Tibial nerve (tissue), 4 donors: ENCODE results near the gene TRIM27. TPM values are rescaled to one million over a fixed set of nuclear protein-coding genes. Genes with fewer than 3 reads are reported as not detected.

Experiments used
- DNase-seq, 2 donors: peaks; one replicate each; pipeline ENCODE4 v3.0.0-alpha.2; 2019; ENCODE audit warnings: low spot score in 2 of 2
- H3K27ac ChIP-seq, 4 donors: fragments of 200-600 bp; sonication (generic) in 3 of 4; one replicate each; pipeline ENCODE4 v1.5.1; 2017 to 2019; ENCODE audit warnings: mild to moderate bottlenecking in 1 of 4
- H3K27me3 ChIP-seq, 2 donors: fragments of 200-600 bp; sonication (generic) in 1 of 2; one replicate each; pipeline versions ENCODE4 v1.5.1 to v1.6.0; 2017 to 2019
- H3K36me3 ChIP-seq, 3 donors: fragments of 200-600 bp; sonication (generic); one replicate each; pipeline ENCODE4 v1.5.1; 2018 to 2019
- H3K4me1 ChIP-seq, 4 donors: fragments of 200-600 bp; sonication (generic) in 3 of 4; one replicate each; pipeline ENCODE4 v1.5.1; 2017 to 2019
- H3K4me3 ChIP-seq, 4 donors: fragments of 200-600 bp; sonication (generic) in 3 of 4; one replicate each; pipeline ENCODE4 v1.5.1; 2017 to 2019; ENCODE audit warnings: mild to moderate bottlenecking in 1 of 4, moderate library complexity in 1 of 4
- H3K9me3 ChIP-seq, 4 donors: fragments of 200-600 bp; sonication (generic) in 3 of 4; one replicate each; pipeline ENCODE4 v1.5.1; 2017 to 2019
- CTCF ChIP-seq, 5 experiments: fragments of 200-600 bp in 3 of 5; fragments of 450-650 bp in 2 of 5; sonication (generic) in 3 of 5; IDR thresholded peaks; one replicate each; pipeline ENCODE4 v1.5.1; 2016 to 2019; ENCODE audit warnings: antibody characterized with exemption in 5 of 5, mild to moderate bottlenecking in 3 of 5, moderate library complexity in 2 of 5
- EP300 ChIP-seq, 2 donors: sonication (generic); formaldehyde crosslinking; IDR thresholded peaks; one replicate each; pipeline ENCODE4 v1.6.1; 2017; ENCODE audit warnings: antibody characterized with exemption in 2 of 2, mild to moderate bottlenecking in 1 of 2
- POLR2A ChIP-seq, 2 donors: fragments of 450-650 bp; IDR thresholded peaks; one replicate each; pipeline ENCODE4 v1.6.1; 2017; ENCODE audit warnings: antibody characterized with exemption in 2 of 2, mild to moderate bottlenecking in 2 of 2, moderate library complexity in 2 of 2
- WGBS, 2 donors: methylation state at CpG; one replicate each; pipeline ENCODE4 v1.1.5; 2018; 5-methylcytosine and 5-hydroxymethylcytosine counted together
- total RNA-seq, 4 donors: library from RNA; depleted of rRNA; stranded (reverse); fragments of >200 nt; gene quantifications; one replicate each; pipeline ENCODE4 v1.1.0, GENCODE V29; 2016

The TRIM27 gene
- total RNA-seq, 4 donors from 2014 or later = 57.5 to 90.9 (median 72.4) TPM

DNA sequence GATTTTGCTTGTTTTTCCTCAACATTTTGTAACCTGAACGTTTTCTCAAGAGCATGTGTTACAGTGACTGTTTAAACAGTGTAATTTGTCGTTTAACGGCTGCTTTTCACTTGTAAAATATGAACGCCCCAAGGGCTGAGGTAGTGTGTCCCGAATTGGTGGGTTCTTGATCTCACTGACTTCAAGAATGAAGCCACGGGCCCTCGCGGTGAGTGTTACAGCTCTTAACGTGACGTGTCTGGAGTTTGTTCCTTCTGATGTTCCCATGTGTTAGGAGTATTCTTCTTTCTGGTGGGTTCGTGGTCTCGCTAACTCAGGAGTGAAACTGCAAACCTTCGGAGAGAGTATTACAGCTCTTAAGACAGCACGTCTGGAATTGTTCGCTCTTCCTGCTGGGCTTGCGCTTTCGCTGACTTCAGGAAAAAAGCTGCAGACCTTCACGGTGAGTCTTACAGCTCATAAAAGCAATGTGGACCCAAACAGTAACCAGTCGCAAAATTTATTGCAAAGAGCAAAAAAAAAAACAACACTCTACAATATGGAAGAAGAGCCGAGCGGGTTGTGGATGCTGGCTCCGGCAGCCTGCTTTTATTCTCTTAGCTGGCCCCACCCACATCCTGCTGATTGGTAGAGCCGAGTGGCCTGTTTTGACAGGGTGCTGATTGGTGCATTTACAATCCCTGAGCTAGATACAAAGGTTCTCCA lies 25.1 kb upstream of the TRIM27 start:
- 67% methylated on average over 23 of the region's 23 CpGs for WGBS, 2 donors
- no peak for DNase-seq
- Histone ChIP-seq H3K27ac (no peak overlapping the region), H3K4me3 (no peak overlapping the region), H3K36me3 (no peaks in the 10 kb centered on the region), H3K27me3 (peaks cover 0 to 6% of the 10 kb centered on the region in 2 donors), H3K4me1 (peaks cover 0 to 11% (median 3%) of the 10 kb centered on the region in 4 donors), H3K9me3 (no peaks in the 10 kb centered on the region)
- TF ChIP-seq POLR2A (IDR thresholded peaks at IDR 0.05) = no peak
- TF ChIP-seq EP300 (IDR thresholded peaks at IDR 0.05) = no peak
- no peak for TF ChIP-seq CTCF (IDR thresholded peaks at IDR 0.05)

GRCh38 chr6:28947831-28948270 lies 24.1 kb upstream of the TRIM27 start:
- Histone ChIP-seq H3K9me3 (no peaks in the 10 kb centered on the region), H3K36me3 (no peaks in the 10 kb centered on the region), H3K4me3 (no peak overlapping the region), H3K27ac (no peak overlapping the region), H3K27me3 (no peaks in the 10 kb centered on the region), H3K4me1 (peaks cover 0 to 13% (median 6%) of the 10 kb centered on the region in 4 donors)
- 68 to 80% methylated on average over 1 of the region's 1 CpG for WGBS, 2 donors
- no peak for TF ChIP-seq POLR2A (IDR thresholded peaks at IDR 0.05)
- TF ChIP-seq EP300 (IDR thresholded peaks at IDR 0.05) = no peak
- no peak for TF ChIP-seq CTCF (IDR thresholded peaks at IDR 0.05)
- DNase-seq = no peak

DNA sequence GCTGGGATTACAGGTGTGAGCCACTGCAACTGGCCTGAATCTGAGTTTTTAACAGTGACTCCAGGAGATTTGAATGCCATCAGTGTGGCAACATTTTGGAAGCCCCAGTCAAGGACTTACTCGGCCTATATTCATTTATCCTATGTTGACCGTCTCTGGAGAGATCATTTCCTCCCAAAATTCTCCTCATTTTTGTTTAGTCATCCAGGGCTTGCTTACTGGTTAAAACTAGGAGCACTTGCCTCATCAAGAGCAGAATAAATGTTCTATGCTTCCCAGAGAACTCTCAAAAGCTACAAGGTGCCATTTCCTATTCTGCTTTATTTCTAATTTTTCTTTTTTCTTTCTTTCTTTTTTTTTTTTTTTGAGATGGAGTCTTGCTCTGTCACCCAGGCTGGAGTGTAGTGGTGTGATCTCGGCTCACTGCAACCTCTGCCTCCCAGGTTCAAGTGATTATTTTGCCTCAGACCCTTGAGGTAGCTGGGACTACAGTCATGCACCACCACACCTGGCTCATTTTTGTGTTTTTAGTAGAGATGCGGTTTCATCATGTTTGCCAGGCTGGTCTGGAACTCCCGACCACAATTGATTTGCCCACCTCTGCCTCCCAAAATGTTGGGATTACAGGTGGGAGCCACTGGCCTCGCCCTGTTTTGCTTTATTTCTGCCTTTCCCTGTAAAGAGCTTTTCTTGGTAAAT lies 23.4 kb upstream of the TRIM27 start:
- Histone ChIP-seq H3K36me3 (no peaks in the 10 kb centered on the region), H3K4me1 (peaks cover 0 to 19% (median 7%) of the 10 kb centered on the region in 4 donors), H3K27ac (no peak overlapping the region), H3K9me3 (no peaks in the 10 kb centered on the region), H3K27me3 (no peaks in the 10 kb centered on the region), H3K4me3 (no peak overlapping the region)
- no peak for DNase-seq
- WGBS, 2 donors = 80 to 82% methylated on average over 6 of the region's 6 CpGs
- TF ChIP-seq CTCF (IDR thresholded peaks at IDR 0.05) (no peak), EP300 (IDR thresholded peaks at IDR 0.05) (no peak), POLR2A (IDR thresholded peaks at IDR 0.05) (no peak)

- no peak overlapping the region for H3K4me3 ChIP-seq
- H3K27me3 ChIP-seq = no peaks in the 10 kb centered on the region
- no peak for TF ChIP-seq CTCF (IDR thresholded peaks at IDR 0.05)
- TF ChIP-seq POLR2A (IDR thresholded peaks at IDR 0.05) = no peak
- no peak for TF ChIP-seq EP300 (IDR thresholded peaks at IDR 0.05)
- H3K36me3 ChIP-seq = no peaks in the 10 kb centered on the region
- WGBS, 2 donors = 82 to 89% methylated on average over 3 of the region's 3 CpGs
- no peak for DNase-seq
- peaks cover 0 to 26% (median 11%) of the 10 kb centered on the region in 4 donors for H3K4me1 ChIP-seq
- no peaks in the 10 kb centered on the region for H3K9me3 ChIP-seq
- no peak overlapping the region for H3K27ac ChIP-seq
These were observed 21.6 kb upstream of the TRIM27 start for GRCh38 chr6:28945349-28945748.

- WGBS, 2 donors = 4 to 5% methylated on average over 12 of the region's 12 CpGs
- peak in 1 of 2 donors; percentile 74 for DNase-seq
- Histone ChIP-seq H3K4me1 (peaks cover 0 to 32% (median 13%) of the 10 kb centered on the region in 4 donors), H3K27me3 (no peaks in the 10 kb centered on the region), H3K36me3 (no peaks in the 10 kb centered on the region), H3K4me3 (peak overlapping the region; percentile 31 to 71 (median 57)), H3K9me3 (no peaks in the 10 kb centered on the region), H3K27ac (peak overlapping the region; percentile 73 to 87 (median 82))
- TF ChIP-seq EP300 (IDR thresholded peaks at IDR 0.05) = peak in 1 of 2 donors; percentile 52
- no peak for TF ChIP-seq POLR2A (IDR thresholded peaks at IDR 0.05)
These were observed 20.7 kb upstream of the TRIM27 start for GRCh38 chr6:28944412-28944865.
